Breast epithelium (tissue), 3 donors: ENCODE data around the gene DONSON.

Experiments
- CTCF ChIP-seq, 3 donors: fragments of 450-650 bp; IDR thresholded peaks; one replicate each; pipeline ENCODE4 v1.5.1; 2016 to 2017; ENCODE audit warnings: antibody characterized with exemption in 3 of 3, mild to moderate bottlenecking in 3 of 3, moderate library complexity in 3 of 3
- POLR2A ChIP-seq: fragments of 450-650 bp; IDR thresholded peaks from one replicate; pipeline ENCODE4 v1.6.1; 2016; ENCODE audit warnings: antibody characterized with exemption, mild to moderate bottlenecking, moderate library complexity
- POLR2AphosphoS5 ChIP-seq, 3 donors: sonication (generic); formaldehyde crosslinking; IDR thresholded peaks; one replicate each; pipeline ENCODE4 v1.6.1; 2017; ENCODE audit warnings: antibody characterized with exemption in 3 of 3

DNA sequence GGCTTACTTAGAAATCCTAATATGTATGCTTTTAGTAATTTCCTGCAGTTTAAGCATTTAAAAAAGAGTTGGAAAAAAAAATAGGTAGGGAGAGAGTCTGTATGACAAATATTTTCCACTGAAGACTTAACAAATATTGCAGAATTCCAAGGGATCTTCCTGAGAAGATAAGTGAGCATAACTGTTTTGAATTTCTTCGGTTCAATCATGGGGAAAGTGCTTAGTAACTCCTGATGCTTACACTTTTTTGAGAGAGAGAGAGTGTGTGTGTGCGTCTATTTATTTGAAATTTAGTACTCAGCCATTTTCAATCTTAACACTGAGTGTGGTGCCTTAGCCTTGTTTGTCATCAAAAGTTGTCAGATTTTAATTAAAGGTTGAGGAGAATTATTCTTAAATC lies 27.1 kb downstream of the DONSON start:
- TF ChIP-seq CTCF (IDR thresholded peaks at IDR 0.05) (no peak), POLR2AphosphoS5 (IDR thresholded peaks at IDR 0.05) (no peak), POLR2A (no peak)
